Measurements from ENCODE around the gene SLC9A1.
"Not testable (repeated sequence)": the region's sequence is repeated elsewhere in the genome, so short reads cannot be mapped to it uniquely, and the experiment has no call there.

The SLC9A1 gene

DNA sequence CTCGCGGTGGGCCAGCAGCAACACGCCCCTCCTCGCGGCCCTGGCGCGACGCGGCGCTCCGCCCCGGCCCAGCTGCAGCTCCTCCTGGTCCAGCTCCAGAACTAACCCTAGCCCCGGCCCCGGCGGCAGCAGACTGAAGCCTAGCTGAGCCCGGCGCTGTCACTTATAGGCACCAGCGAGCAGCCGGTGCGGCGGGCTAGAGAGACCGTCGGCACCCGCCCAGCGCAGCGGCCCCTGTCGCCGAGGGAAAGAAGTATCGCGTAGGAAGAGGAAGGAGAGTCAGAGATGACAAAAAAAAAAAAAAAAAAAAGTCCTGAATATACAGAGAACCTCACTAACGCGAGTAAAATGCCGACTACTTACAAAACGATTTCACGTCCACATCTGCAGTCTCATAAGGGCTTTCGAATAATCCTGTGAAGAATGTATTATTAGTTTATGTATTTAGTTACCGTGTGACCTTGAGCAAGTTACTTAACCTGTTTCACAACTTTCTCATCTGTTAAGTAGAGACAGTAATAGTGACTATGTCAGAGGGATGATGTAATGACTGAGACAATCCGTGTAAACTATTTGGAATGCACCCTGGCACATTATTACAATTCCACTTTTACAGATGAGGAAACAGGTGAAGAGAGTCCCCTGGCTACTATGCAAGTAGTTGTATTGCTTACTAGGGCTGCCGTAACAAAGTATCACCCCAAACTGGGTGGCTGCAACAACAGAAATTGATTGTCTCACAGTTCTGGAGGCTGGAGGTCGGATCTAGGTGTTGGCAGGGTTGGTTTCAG, at the start of gene SLC9A1:
Gene SLC9A1, minus strand, starts transcription at position 135 of the 791 bp plus-strand sequence. CDS start 791 bp downstream, outside the sequence.
- H3K27ac Mint-ChIP-seq = peak within 1 kb of the TSS; percentile 94
- H3K4me3 Mint-ChIP-seq = peak within 1 kb of the TSS; percentile 94
- H3K4me1 Mint-ChIP-seq = peaks cover 48% of the 10 kb centered on the region
- peak; percentile 98 for ATAC-seq
- no peaks in the 10 kb centered on the region for H3K36me3 Mint-ChIP-seq
- no peaks in the 10 kb centered on the region for H3K9me3 Mint-ChIP-seq
- no peaks in the 10 kb centered on the region for H3K27me3 Mint-ChIP-seq

DNA sequence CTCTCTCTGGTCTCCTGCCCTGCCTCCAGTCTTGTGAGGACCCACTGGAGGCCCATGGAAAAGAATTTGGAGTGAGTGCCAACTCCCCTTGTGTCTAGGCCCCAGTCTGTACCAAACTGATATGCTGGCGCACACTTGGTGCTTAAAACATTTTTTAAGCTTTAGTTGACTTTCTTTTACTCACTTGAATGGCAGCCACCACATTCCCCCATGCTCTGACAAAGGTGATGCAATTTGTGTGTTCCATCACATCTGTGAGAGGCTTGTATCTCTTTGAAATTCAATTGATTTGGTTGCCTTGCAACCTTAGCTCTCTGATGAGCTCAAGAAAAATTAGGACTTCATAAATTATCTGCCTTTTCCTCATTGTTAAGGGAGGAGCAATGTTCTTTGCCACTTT, 49.0 kb upstream of the SLC9A1 start:
- H3K4me1 Mint-ChIP-seq = peaks cover 7% of the 10 kb centered on the region
- H3K9me3 Mint-ChIP-seq = no peaks in the 10 kb centered on the region
- no peaks in the 10 kb centered on the region for H3K27me3 Mint-ChIP-seq
- H3K36me3 Mint-ChIP-seq = no peaks in the 10 kb centered on the region
- ATAC-seq = no peak
- H3K27ac Mint-ChIP-seq = no peak overlapping the region
- no peak overlapping the region for H3K4me3 Mint-ChIP-seq

DNA sequence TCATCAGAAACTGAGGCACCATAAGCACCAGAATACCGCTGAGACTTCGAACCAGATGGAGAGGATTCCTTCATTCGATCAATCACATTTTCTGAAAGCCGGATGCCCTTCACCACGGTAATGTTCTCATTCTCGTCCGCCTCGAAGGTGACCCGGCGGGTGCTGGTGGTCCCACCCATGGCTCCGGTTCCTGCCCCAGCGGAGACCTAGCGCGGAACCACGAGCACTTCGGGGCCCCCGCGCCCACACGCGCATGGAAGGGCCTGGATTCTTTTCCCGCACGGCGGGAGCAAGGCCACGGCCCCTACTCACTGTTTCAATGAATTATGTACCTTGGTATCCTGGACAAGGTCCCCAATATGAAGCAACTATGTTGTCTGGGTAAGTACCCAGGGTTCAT, 46.4 kb upstream of the SLC9A1 start:
- no peaks in the 10 kb centered on the region for H3K27me3 Mint-ChIP-seq
- no peaks in the 10 kb centered on the region for H3K36me3 Mint-ChIP-seq
- H3K27ac Mint-ChIP-seq = no peak overlapping the region
- no peak overlapping the region for H3K4me3 Mint-ChIP-seq
- H3K4me1 Mint-ChIP-seq = peaks cover 8% of the 10 kb centered on the region
- H3K9me3 Mint-ChIP-seq = no peaks in the 10 kb centered on the region
- ATAC-seq = no peak

GRCh38 chr1:27193194-27193593, 38.3 kb upstream of the SLC9A1 start:
- Mint-ChIP-seq H3K4me3 (no peak overlapping the region), H3K27me3 (no peaks in the 10 kb centered on the region), H3K4me1 (peaks cover 7% of the 10 kb centered on the region), H3K9me3 (no peaks in the 10 kb centered on the region), H3K36me3 (no peaks in the 10 kb centered on the region), H3K27ac (no peak overlapping the region)
- no peak for ATAC-seq

DNA sequence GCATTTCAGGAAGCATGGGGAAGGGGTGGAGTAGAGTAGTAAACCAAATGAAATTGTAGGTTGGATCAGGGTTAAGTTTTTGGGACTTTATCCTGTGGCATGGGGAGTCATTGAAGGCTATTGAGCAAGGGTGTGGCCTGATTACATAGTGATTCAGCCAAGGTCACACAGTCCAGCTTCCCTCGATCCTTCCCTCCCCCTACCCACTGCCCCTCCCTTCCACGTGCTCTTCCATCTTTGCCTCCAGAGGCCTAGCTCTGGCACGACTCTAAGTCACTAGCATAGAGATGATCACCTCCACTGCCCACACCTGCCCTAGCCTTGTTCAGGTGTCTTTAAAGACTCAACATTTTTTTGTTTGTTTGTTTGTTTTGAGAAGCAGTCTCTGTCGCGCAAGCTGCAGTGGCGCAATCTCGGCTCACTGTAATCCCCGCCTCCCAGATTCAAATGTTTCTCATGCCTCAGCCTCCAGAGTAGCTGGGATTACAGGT, 37.2 kb upstream of the SLC9A1 start:
- no peaks in the 10 kb centered on the region for H3K4me1 Mint-ChIP-seq
- ATAC-seq = no peak
- H3K36me3 Mint-ChIP-seq = no peaks in the 10 kb centered on the region
- H3K9me3 Mint-ChIP-seq = no peaks in the 10 kb centered on the region
- no peak overlapping the region for H3K4me3 Mint-ChIP-seq
- H3K27ac Mint-ChIP-seq = peak overlapping the region; percentile 13
- H3K27me3 Mint-ChIP-seq = no peaks in the 10 kb centered on the region

DNA sequence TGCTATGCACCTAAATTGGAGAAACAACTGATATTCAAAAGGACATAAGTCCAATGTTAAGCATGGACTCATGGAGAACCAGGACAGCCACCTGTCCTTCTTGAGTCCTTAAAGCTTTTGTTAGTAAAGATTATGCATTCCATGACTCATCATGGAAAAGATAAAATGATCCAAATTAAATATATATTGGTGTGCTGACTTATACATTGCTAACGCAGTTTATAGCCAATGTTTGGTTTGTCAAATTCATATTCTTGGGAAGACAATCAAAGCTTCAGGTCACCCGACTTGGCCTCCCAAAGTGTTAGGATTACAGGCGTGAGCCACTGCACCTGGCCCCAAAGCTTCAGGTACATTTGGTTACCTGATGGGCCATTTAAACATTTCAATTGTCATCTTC, 29.7 kb upstream of the SLC9A1 start:
- not testable (repeated sequence) for H3K4me3 Mint-ChIP-seq, H3K27ac Mint-ChIP-seq, ATAC-seq, H3K36me3 Mint-ChIP-seq, H3K9me3 Mint-ChIP-seq, H3K27me3 Mint-ChIP-seq, H3K4me1 Mint-ChIP-seq

GRCh38 chr1:27179979-27180378, 25.1 kb upstream of the SLC9A1 start:
- no peak for ATAC-seq
- peaks cover 3% of the 10 kb centered on the region for H3K9me3 Mint-ChIP-seq
- no peaks in the 10 kb centered on the region for H3K36me3 Mint-ChIP-seq
- H3K4me1 Mint-ChIP-seq = no peaks in the 10 kb centered on the region
- H3K27ac Mint-ChIP-seq = no peak overlapping the region
- no peak overlapping the region for H3K4me3 Mint-ChIP-seq
- no peaks in the 10 kb centered on the region for H3K27me3 Mint-ChIP-seq

DNA sequence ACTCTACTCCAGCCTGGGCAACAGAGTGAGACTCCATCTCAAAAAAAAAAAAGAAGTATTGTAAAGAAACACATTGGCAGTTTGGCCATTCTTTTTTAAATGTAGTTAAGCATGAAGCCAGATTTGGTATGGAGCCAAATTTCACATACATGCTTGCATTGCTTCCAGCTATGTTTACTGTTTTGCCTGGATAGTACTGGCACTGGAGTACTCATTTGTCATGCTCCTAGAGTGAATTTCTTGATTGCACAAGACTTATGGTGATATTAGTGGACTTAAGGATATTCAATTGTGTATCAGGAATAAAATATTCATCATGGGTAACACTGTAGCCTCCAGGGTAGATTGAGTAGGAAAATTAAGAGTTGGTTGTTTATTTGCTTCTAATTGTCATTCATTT, 24.5 kb upstream of the SLC9A1 start:
- no peak for ATAC-seq
- no peak overlapping the region for H3K27ac Mint-ChIP-seq
- H3K9me3 Mint-ChIP-seq = peaks cover 3% of the 10 kb centered on the region
- no peak overlapping the region for H3K4me3 Mint-ChIP-seq
- no peaks in the 10 kb centered on the region for H3K36me3 Mint-ChIP-seq
- no peaks in the 10 kb centered on the region for H3K27me3 Mint-ChIP-seq
- H3K4me1 Mint-ChIP-seq = no peaks in the 10 kb centered on the region

DNA sequence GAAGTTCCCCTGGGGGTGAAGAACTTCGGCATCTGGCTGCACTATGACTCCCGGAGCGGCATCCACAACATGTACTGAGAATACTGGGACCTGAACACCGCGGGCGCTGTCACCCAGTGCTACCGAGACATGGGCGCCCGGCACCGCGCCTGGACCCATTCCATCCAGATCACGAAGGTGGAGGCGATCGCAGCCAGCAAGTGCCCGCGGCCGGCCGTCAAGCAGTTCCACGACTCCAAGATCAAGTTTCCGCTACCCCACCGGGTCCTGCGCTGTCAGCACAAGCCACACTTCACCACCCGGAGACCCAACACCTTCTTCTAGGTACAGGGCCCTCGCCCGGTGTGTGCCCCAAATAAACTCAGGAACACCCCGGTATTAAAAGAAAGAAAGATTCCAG, 22.0 kb upstream of the SLC9A1 start:
- Mint-ChIP-seq H3K36me3 (no peaks in the 10 kb centered on the region), H3K27me3 (no peaks in the 10 kb centered on the region), H3K27ac (no peak overlapping the region), H3K9me3 (peaks cover 3% of the 10 kb centered on the region), H3K4me1 (no peaks in the 10 kb centered on the region), H3K4me3 (no peak overlapping the region)
- no peak for ATAC-seq

DNA sequence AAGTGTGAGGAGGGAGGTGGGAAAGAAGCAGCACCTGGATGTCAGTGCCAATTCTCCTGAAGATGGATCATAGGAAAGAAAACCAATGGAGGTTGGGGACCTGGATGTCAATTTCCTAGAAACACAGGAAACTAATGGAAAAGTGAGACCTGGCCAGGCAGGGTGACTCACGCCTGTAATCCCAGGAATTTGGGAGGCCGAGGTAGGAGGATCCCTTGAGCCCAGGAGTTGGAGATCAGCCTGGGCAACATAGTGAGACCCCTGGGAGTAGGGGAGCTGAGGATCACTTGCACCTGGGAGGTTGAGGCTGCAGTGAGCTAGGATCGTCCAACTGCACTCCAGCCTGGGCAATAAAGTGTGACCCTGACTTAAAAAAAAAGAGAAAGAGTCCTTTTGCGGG, 21.4 kb upstream of the SLC9A1 start:
- H3K9me3 Mint-ChIP-seq = peaks cover 3% of the 10 kb centered on the region

GRCh38 chr1:27172992-27173391, 18.1 kb upstream of the SLC9A1 start:
- not testable (repeated sequence) for H3K36me3 Mint-ChIP-seq, H3K27me3 Mint-ChIP-seq, H3K27ac Mint-ChIP-seq, H3K4me3 Mint-ChIP-seq, ATAC-seq, H3K4me1 Mint-ChIP-seq, H3K9me3 Mint-ChIP-seq

More for the DNA sequence above, 21.4 kb upstream of the SLC9A1 start:
- H3K27me3 Mint-ChIP-seq = no peaks in the 10 kb centered on the region
- no peak overlapping the region for H3K4me3 Mint-ChIP-seq
- no peak overlapping the region for H3K27ac Mint-ChIP-seq
- ATAC-seq = no peak
- no peaks in the 10 kb centered on the region for H3K36me3 Mint-ChIP-seq
- H3K4me1 Mint-ChIP-seq = no peaks in the 10 kb centered on the region

DNA sequence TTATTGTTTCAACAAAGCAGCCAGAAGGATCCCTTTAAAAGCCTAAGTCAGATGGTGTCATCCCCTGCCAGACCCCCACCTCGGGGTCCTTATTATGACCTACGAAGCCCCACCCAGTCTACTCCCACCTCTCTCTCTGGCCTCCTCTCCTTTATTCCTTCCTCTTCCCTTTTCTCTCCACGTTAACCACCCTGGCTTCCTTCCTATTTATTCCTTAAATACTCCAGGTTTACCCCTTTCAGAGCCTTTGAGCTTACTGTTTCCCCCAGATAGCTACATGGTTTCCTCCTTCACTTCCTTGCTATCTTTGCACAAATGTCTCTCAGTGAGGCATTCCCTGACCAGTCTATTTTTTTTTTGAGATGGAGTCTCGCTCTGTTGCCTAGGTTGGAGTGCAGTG, 12.0 kb upstream of the SLC9A1 start:
- no peak for ATAC-seq
- H3K27me3 Mint-ChIP-seq = no peaks in the 10 kb centered on the region
- no peaks in the 10 kb centered on the region for H3K36me3 Mint-ChIP-seq
- H3K4me1 Mint-ChIP-seq = peaks cover 6% of the 10 kb centered on the region
- H3K9me3 Mint-ChIP-seq = no peaks in the 10 kb centered on the region
- H3K27ac Mint-ChIP-seq = no peak overlapping the region
- no peak overlapping the region for H3K4me3 Mint-ChIP-seq

DNA sequence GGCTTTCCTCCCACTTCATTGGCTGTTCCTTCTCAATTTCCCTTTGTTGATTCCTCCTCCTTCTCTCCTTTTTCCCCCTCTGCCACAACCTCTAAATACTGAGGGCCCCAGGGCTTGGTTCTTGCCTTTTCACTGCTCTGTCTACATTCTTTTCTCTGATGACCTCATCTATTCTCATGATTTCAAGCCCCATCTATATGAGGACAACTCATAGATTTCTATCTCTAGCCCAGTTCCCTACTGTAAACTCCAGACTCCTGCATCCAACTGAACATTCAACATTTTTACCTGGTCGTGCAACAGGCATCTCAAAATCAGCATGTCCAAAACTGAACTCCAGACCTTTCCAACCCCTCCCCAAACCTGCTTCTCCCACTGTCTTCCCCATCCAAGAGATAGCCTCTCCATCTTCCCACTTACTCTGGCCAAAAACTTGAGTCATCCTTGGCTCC, 11.5 kb upstream of the SLC9A1 start:
- H3K36me3 Mint-ChIP-seq = no peaks in the 10 kb centered on the region
- no peak for ATAC-seq
- no peak overlapping the region for H3K27ac Mint-ChIP-seq
- H3K27me3 Mint-ChIP-seq = no peaks in the 10 kb centered on the region
- H3K4me1 Mint-ChIP-seq = peaks cover 11% of the 10 kb centered on the region
- no peak overlapping the region for H3K4me3 Mint-ChIP-seq
- H3K9me3 Mint-ChIP-seq = no peaks in the 10 kb centered on the region

DNA sequence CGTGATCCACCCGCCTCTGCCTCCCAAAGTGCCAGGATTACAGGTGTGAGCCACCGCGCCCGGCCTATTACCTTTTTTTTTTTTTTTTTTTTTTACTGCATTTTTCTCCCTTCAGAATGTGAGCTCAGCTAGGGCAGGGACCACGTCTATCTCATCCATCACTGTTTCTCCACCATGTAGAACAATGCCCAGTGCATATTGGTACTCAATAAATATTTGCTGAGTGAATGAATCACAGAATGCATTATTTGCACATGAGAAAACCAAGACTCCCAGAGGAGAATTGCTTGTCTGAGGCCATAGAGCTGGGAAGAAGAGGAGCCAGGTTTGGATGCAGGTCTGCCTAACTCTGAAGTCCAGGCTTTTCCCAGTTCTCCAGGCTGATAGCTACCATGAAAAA, 8.2 kb upstream of the SLC9A1 start:
- H3K9me3 Mint-ChIP-seq = no peaks in the 10 kb centered on the region
- no peaks in the 10 kb centered on the region for H3K36me3 Mint-ChIP-seq
- ATAC-seq = no peak
- no peaks in the 10 kb centered on the region for H3K27me3 Mint-ChIP-seq
- H3K4me1 Mint-ChIP-seq = peaks cover 14% of the 10 kb centered on the region
- H3K27ac Mint-ChIP-seq = peak overlapping the region; percentile 83
- H3K4me3 Mint-ChIP-seq = no peak overlapping the region

DNA sequence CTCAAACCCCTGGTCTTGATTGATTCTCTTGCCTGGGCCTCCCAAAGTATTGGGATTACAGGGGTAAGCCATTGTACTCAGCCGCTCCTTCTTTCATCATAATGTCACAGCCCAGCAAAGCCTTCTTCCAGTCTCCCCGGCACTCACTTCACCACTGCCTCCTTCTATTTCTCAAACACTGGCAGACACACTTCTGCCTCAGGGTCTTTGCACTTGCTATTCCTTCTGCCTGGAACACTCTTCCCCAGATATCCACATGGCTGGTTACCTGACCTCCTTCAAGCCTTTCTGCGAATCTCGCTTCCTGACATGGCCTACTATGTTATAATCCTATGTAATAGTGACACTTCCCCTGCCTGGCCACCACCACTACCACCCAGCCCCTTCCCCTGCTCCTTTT, 7.2 kb upstream of the SLC9A1 start:
- peak overlapping the region; percentile 83 for H3K27ac Mint-ChIP-seq
- peaks cover 14% of the 10 kb centered on the region for H3K4me1 Mint-ChIP-seq

DNA sequence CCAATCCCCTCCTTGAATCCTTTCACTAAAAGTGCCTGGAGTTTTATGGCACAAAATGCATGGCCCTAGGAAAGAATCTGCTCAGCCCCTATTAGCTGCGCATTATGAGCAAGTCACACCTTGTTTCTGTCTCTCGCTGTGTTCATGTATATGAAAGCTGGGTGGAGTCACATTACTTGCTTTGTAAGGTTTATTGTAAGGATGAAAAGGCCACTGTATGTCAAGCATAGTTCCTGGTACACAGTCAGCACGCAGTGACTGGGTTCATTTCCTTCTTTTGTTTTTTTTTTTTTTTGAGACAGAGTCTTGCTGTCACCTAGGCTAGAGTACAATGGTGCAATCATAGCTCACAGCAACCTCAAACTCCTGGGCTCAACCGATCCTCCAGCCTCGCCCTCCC, 6.7 kb upstream of the SLC9A1 start:
- H3K4me3 Mint-ChIP-seq = peak overlapping the region; percentile 41
- H3K4me1 Mint-ChIP-seq = peaks cover 14% of the 10 kb centered on the region
- H3K9me3 Mint-ChIP-seq = no peaks in the 10 kb centered on the region
- H3K36me3 Mint-ChIP-seq = no peaks in the 10 kb centered on the region
- H3K27ac Mint-ChIP-seq = peak overlapping the region; percentile 83
- peak; percentile 99 for ATAC-seq
- H3K27me3 Mint-ChIP-seq = no peaks in the 10 kb centered on the region

More for the DNA sequence above, 7.2 kb upstream of the SLC9A1 start:
- Mint-ChIP-seq H3K4me3 (peak overlapping the region; percentile 27), H3K36me3 (no peaks in the 10 kb centered on the region), H3K9me3 (no peaks in the 10 kb centered on the region), H3K27me3 (no peaks in the 10 kb centered on the region)
- no peak for ATAC-seq

Measured in stimulated activated memory B cell treated with anti-CD40 and anti-IgM and Interleukin-4, amounts not matched to agents 10 μg/mL and 1 μg/mL and 100 μg/mL, for 72 hours (primary cell).